HG03280 (cell line): ENCODE data around the gene CDH4.

Experiments
- ATAC-seq: cut with Tn5 transposase; IDR thresholded peaks from one replicate; pipeline ENCODE4 v1.9.1; 2021; ENCODE audit warnings: mild to moderate bottlenecking, moderate library complexity; ENCODE audit not compliant: unreplicated experiment

The CDH4 gene

DNA sequence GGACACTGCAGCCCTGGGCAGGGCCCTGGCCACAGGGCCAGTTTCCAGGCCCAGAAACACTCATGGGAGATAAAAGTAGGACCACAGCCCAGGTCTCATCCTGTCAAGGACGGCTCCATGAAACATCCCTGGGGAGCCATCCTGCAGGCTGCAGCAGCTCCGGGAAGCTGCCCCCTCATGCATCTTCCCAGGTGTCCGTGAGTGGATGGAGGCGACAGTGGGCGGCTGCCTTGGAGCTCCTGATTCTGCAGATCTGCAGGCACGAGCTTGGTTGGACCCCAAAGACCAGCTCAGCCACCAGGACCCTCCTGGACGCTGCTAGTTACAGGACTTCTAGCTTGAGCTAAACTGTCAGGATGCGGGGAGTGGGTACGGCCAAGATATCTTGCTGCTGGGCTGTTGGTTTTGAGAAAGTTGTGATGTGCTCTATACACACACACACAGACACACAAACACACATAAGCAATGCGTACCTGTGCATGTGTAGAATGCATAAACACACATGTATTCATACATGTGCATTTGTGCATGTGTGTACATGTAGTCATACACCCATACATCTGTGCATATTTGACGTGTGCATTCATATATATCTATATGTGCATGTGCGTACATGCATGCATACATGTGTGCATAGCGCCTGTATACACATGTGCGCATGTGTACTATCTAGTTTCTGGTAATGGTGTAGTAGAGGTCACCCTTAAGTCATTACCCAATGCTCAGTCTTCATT is 515.9 kb downstream of the CDH4 start:
- ATAC-seq, result no peak

GRCh38 chr20:61768571-61769285 is 516.7 kb downstream of the CDH4 start:
- ATAC-seq, result no peak

- ATAC-seq, result no peak
Observed at GRCh38 chr20:61769286-61769832, 517.3 kb downstream of the CDH4 start.

DNA sequence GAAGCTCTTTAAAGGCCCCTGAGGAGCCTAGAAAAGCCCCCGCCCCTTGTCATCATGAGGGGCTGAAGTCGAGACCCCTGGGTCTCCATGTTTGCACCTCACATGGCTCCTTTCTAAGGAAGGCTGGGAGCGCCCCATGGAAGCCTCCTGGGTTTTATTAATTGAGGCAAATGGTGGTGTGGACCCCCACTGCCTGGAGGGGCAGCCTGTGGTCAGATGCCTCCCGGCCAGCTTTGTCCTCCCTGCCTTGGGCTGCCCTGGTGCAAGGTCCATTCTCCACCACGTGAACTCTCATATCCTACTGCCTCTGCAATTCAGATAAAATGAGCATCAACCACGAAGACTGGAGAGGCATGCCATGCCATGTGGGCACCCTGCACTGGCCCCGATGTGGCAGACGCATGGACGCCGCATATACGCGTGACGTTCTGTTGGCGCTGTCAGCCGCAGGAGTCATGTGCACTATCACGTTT is 518.1 kb downstream of the CDH4 start:
- no peak for ATAC-seq

DNA sequence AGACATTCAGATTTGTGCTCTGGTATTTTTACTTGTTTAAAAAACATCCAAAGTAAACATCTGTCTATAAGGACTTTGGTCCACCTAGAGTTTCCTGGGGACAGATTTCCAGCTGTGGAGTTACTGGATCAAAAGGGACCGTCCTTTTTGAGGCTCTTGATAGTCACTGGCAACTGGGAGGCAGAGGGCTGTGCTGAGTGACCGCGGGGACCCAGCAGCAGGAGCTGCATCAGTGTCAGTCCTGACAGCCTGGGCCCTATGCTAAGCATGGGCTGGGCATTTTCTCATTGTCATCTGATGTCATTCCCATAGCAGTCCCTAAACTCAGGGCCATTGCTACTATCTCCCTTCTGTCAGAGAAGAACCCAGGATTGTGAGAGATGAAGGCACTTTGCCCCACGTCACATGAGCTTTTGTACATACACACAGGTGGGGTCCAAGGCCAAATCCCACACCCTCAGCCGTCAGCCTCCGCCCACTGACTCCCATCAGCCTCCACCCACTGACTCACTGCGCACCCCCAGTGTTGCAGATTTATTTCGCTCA is 519.8 kb downstream of the CDH4 start:
- no peak for ATAC-seq

DNA sequence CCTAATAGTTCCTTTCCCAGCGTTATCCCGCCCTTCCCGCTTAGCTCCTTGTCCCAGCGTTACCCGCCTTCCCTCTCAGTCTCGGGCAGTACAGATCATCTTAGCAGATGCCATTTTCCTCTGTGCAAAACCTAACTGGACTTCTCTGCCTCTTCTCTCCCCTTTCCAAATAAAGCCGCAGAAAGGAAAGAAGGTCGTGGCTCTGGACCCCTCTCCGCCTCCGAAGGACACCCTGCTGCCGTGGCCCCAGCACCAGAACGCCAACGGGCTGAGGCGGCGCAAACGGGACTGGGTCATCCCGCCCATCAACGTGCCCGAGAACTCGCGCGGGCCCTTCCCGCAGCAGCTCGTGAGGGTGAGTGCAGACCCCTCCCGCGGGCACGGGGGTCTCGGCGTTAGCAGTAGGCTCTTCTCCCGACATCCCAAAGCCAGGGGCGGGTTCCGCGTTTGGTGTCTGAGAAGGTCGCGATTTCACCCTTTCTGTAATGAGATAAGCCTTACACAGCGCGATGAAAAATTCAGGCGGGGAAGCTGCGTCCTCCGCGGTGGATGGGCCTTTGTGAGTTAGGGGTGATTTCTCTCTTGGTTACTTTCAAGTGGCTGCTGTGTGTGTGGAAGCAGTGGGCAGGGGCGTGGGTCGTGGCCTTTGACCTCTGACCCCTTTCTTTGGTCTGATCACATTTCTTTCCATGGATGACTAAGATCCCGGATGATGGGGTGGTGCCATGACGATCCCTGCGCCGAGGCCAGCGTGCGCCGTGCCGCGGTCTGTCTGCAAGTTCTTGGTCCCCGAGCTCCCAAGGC is 521.0 kb downstream of the CDH4 start:
- ATAC-seq, result no peak

DNA sequence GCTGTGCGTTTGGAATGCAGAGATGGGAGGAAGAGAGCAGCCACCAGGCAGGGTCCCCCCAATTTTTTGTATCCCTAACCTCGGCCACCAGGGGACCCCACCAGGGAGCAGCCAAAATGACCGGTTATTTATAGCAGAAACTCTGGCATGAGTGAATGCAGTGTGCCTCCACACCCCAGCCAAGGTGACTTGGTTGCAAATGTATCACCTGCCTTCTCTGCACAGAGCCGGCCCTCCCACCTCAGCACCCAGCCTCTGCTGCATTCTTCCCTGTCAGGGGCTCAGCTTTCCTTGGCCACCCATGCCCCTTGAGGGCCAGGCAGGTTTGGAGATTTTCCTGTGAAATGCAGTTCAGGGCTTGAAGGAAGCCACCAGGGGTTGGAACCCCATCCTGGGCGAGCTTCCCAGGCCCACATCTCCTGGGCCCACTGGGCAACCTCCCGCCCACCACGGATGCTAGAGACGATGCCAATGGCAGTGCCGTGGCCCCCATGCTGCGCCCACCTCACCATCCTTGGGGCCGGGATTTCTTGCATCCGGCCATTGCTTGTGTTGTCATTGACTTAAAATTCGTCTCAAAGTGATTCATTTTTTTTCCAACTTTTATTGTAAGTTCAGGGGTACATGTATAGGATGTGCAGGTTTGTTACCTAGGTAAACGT is 522.0 kb downstream of the CDH4 start:
- ATAC-seq, result no peak

DNA sequence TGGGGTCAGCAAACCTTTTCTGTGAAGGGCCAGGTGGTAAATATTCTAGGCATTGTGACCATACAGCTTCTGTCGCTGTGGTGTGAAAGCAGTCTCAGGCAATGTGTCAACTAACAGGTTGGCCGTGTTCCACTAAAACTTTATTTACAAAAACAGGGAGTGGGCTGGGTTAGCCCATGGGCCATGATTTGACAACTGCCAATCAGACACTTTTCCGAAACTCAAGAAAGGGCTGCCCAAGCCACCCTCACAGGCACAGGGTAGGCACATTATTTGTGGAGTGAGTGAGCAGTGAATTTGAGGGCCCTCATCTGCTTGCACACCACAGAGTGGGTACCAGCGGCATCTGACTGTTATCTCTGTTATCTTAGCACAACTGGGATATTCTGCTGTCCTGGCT is 523.4 kb downstream of the CDH4 start:
- no peak for ATAC-seq

DNA sequence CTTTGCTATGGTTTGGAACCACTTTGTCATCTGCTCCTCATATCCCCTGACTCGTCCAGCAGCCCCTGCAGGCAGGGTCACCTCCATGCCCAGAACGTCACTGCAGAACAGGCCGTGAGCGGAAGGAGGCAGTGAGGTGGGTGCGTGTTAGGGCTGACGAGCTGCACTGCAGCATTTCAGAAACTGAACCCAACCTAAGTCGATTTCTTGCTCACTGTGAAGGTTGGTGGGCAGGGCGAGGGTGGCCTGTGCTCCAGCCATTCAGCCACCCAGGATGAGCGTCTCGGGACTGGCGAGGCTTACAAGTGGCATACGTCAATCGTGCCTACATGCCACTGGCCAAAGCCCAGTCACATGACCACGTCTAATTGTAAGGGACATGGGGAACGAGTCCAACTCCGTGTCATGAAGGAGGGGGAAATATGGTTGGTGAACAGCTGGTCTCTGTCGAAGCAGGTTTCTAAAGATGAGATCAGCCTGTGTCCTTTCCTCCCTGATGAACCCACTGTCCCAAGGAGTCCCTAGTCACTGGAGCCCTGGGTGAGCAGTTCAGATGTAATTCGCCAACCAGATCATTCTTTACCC is 524.5 kb downstream of the CDH4 start:
- no peak for ATAC-seq

DNA sequence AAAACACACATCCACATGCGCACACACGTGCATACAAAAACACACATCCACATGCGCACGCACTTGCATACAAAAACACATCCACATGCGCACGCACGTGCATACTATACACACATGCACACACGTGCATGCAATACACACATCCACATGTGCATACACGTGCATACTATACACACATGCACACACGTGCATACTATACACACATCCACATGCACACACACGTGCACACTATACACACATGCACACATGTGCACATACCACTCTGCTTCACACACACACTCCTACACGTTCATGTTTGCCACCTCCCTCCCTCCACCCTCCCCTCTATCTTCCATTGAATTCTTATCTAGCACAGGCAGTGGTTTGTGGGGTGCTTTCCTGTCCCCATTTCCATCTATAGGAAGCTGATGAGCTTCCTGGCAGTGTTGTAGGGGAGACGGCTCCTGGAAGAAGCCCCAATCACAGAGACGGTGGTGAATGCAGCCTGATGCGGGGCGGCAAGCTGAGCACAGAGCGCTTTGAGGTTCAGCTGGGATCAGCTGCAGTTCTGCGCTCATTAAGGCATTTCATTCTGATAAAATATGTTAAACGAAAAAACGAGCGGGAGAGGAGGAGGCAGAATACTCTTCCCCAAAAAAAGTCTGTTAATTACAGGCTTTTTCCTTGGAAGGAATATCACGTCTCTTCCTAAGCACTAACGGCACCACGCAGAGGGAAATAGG is 525.9 kb downstream of the CDH4 start:
- no peak for ATAC-seq

GRCh38 chr20:61778495-61778863 is 526.4 kb downstream of the CDH4 start:
- ATAC-seq, result no peak

DNA sequence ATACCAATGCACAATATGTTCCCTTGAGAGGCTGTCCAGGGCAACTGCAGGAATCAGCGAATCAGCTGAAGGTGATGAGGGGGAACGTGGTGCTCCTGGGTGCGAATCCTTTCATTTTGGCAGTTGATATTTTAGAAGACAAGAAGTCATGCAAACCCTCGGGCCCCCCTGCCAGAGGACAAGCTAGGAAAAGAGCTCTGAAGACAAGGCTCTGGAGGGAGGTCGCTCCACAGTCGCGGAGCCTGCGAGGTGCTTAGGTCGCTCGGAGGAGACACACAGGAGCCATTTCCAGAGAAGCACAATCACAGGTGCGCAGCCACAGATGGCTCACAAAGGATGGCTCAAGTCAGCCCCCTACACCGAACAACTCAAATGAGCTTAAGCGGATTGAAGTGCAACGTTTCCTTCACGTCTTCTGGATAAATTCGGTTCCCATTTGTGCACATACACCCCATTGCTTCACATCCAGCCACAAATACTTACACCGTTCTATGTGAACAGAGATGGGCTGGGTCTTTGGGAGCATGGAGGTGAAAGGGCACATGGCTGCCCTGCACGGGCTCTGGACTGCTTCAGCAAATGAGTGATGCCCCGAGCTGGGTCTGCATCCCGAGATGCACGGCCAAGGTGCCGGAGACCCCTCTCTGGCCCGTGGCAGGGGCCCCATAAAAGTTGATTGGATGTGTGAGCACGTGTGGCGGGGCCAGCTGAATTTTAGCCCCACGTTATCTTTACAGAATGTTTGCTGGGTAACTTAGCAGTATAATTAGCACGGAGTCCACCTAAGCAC is 527.3 kb downstream of the CDH4 start:
- no peak for ATAC-seq

GRCh38 chr20:61780066-61780465 is 528.0 kb downstream of the CDH4 start:
- no peak for ATAC-seq

DNA sequence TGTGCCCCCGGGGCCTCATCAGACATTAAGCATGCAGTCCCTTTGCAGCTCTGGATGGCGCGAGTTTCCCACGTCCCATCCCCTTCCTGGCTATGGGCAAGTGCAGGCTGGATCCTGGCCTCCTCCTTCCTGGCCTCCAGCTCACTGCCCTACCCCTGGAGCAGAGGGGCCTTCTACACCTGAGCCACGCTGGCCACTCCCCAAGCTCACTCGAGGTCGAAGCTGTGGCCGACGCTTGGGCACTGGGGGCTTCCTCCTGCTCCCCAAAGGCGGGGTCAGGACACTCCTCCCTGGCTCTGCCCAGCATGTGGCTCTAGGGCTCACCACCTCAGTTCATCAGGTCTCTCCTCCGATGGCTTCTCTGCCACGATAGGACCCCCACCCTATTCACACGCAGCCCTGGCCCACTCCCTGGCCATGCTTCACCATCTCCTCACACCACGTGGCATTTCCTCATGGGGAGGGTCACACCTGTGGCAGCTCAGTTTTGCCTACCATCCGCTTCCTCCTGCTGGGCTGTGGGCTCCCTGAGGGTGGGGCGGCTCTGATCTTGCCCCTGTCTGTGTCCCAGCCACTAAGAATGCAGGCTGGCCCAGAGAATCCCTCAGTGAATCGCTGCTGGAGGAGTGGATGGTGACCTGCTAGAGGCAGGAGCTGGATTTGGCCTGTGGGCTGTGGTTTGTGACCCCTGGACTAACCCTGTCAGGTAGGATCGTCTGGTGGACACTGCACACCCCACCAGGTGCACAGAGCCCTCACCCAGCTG is 532.9 kb downstream of the CDH4 start:
- no peak for ATAC-seq

DNA sequence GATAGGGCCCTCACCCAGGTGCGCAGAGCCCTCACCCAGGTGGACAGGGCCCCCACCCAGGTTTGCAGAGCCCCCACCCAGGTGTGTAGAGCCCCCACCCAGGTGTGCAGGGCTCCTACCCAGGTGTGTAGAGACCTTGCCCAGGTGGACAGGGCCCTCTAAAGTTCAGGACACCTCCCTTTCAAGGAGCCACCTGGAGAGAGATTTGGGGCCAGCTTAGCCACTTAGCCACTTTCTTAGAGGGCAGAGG is 533.4 kb downstream of the CDH4 start:
- ATAC-seq, result no peak

GRCh38 chr20:61786230-61786629 is 534.2 kb downstream of the CDH4 start:
- no peak for ATAC-seq

GRCh38 chr20:61788343-61788742 is 536.3 kb downstream of the CDH4 start:
- ATAC-seq, result no peak

GRCh38 chr20:61789329-61789728 is 537.3 kb downstream of the CDH4 start:
- ATAC-seq, result no peak
